HG03066 (cell line): ENCODE measurements around the gene CPEB3.
A peak's percentile ranks its signal among the peaks of the same experiment; 100 is the strongest.
"Not testable (repeated sequence)": the region's sequence is repeated elsewhere in the genome, so short reads cannot be mapped to it uniquely, and the experiment has no call there.

Source experiments
- ATAC-seq: cut with Tn5 transposase; IDR thresholded peaks from one replicate; pipeline ENCODE4 v1.9.1; 2021; ENCODE audit warnings: low read depth; ENCODE audit not compliant: unreplicated experiment

Gene CPEB3

GRCh38 chr10:92290837-92291615 lies at the start of gene CPEB3, which contains the start of gene MARCHF5:
Gene CPEB3 (minus strand): TSS chr10:92291078. CDS start chr10:92240350, 50,728 bp downstream.
Gene MARCHF5 (plus strand): TSS chr10:92291167. CDS start chr10:92291495, 328 bp downstream.
- ATAC-seq, result peak; percentile 98

GRCh38 chr10:92329927-92330326 lies 39.0 kb upstream of the CPEB3 start:
- ATAC-seq, result not testable (repeated sequence)

DNA sequence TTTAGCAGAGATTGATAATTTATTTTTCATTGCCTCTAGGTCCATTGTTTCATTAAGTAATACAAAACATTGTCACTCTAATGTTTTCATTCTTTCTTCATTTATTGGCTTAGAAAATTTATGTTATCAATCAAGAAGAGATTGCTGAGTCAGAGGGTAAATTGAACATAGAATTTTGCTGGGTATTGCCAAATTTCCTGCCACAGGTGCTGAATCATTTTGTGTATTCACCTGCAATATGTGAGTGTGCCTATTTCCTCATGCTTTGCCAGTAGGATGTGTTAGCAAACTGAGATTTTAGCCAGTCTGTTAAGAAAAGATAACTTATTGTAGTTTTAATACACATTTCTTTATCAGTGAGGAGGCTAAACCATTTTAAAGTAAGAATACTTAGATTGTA lies 38.1 kb upstream of the CPEB3 start:
- no peak for ATAC-seq

GRCh38 chr10:92327445-92328433 lies 36.9 kb upstream of the CPEB3 start:
- ATAC-seq, result no peak

DNA sequence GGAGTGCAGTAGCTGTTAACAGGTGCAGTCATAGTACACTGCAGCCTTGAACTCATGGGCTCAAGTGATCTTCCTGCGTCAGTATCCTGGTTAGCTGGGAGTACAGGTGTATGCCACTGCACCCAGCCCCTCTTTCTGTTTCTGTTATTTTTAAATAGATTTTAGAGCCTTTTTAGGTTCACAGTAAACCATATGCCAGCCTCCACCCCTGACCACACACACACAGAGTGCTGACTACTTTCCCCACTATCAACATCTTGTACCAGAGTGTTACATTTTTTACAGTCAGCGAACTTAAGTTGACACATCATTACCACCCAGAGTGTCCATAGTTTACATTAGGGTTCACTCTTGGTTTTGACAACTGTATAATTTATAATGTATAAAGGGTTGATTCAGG lies 32.2 kb upstream of the CPEB3 start:
- ATAC-seq, result no peak

GRCh38 chr10:92316610-92317009 lies 25.7 kb upstream of the CPEB3 start:
- ATAC-seq, result no peak

- ATAC-seq, result no peak
Measured at GRCh38 chr10:92313750-92314149, 22.9 kb upstream of the CPEB3 start.

- no peak for ATAC-seq
Measured at GRCh38 chr10:92309272-92309671, 18.4 kb upstream of the CPEB3 start.

- no peak for ATAC-seq
Measured at GRCh38 chr10:92305133-92306072, 14.5 kb upstream of the CPEB3 start.

GRCh38 chr10:92304061-92304460 lies 13.2 kb upstream of the CPEB3 start:
- no peak for ATAC-seq

DNA sequence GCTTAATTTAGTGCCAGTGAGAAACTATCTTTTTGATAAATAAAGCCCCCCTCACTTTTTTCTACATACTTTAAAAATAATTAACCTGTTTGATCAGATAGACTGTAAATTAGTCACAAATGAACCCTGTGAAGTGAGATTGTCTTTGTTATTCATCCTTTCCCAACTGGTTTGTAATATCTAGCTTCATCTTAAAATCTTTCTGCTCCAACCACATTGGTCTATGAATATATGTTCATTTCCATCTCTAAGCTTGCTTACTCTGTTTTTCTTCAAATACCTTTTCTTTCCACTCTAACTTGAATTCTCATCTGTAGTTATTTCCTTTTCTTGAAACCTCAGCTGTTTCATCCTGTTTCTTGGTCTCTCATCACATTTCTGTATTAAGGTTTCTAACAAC lies 12.2 kb upstream of the CPEB3 start:
- ATAC-seq, result no peak

DNA sequence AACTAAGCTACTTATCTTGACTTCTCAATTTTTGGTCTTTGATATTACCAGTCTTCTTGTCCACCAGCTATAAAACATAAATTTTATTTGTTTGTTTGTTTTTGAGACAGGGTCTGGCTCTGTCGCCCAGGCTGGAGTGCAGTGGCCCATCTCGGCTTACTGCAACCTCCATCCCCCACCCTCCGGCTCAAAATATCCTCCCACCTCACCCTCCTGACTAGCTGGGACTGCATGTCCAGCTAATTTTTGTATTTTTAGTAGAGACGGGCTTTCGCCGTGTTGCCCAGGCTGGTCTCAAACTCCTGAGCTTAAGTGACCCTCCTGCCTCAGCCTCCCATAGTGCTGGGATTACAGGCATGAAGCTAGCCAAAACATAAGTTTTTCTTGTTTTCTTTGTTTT lies 7.6 kb upstream of the CPEB3 start:
- no peak for ATAC-seq

DNA sequence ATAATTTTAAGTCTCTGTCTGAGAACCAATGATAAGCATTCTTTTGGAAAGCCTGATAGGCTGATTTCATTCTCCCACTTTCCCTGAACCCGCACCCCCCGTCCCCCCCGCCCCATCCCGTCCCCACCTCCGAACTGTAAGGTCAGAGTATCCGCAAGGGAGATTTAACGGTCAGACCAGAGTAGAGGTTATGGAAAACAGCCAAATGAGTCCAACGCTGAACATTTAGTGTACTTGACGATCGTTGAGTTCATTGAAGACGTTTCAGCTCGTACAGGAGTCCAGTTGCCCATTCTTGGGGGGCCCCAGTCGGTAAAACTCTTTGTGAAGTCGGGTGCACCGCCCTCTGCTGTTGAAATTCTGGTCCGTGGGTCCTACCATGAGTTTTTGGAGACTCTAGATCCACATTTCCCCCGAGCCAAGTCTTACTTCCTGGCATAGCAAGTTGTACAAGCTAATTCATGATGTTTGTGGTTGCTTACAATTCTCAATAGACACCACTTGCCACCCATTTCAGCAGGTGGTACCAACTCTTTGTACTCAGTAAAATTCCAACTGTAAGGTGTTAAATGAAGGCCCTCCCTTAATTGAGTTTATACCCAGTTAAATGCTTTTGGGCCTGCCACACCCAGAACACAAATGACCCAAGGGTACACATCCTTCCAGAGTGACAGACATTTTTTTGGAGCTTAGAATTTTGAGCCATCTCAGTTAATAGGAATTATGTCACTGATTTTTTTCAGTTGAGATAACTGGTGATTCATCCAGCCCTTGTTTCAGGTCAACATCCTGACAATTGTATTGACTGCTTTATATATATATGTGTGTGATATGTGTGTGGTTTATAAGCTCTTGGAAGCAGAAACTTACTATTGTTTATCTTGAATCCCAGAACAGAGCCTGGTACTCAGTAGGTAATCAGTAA lies 1.3 kb upstream of the CPEB3 start:
- no peak for ATAC-seq

- ATAC-seq, result no peak
Measured at GRCh38 chr10:92291616-92291865, 663 bp upstream of the CPEB3 start.

- ATAC-seq, result peak; percentile 27
Measured at GRCh38 chr10:92290076-92290836, 622 bp downstream of the CPEB3 start.

DNA sequence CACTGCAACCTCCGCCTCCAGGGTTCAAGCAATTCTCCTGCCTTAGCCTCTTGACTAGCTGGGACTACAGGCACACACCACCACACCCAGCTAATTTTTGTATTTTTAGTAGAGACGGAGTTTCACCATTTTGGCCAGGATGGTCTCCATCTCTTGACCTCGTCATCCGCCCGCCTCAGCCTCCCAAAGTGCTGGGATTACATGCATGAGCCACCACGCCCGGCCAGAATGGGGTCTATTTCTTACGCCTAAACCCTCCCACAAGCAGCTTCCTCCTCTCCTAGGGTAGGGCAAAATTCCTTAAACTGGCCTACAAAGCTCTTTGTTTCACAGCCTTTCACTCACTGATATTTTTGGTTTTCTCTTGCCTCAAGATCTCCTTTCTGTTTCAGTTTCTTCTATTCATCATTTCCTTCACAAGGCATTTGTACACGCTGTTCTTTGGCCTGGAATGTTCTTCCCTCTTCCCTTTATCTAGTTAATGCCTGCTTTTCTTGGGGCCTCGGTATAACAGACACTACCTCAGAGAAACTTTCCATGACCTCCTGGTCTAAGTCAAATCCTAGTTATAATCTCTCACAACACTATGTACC lies 6.7 kb downstream of the CPEB3 start:
- no peak for ATAC-seq

DNA sequence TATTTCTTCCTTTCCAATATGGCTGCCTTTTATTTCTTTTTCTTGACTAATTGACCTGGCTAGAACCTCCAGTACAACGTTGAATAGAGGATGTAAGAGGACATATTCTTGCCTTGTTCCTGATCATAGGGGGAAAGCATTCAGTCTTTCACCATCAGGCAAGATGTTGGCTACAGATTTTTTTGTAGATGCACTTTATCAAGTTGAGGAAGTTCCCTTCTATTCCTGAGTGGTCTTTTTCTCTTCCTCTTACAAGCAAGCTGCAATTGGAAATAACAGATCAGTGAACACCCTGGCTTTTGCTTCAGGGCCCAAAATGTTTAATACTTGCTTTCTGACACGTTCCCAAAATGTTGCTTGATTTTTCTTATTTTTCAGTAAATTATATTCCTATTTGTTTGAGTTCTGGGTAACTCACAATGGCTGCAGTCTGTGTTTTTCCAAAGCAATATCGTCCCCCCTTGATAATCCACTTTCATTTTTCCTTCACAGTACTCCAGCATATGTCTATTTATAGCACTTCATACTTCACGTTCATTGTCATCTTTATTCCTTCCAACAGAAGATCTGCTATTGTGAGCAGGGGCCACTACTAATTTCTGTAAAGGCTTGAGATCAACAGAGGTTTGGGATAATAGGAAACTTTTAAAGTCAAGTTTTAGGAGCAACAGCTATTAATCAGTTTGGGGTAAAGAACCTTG lies 11.7 kb downstream of the CPEB3 start:
- ATAC-seq, result no peak

- no peak for ATAC-seq
Measured at GRCh38 chr10:92274071-92274470, 16.8 kb downstream of the CPEB3 start.
